Mesenteric fat pad (tissue), 1 donor: ENCODE data around the gene TAF5L. TPM values are rescaled to one million over a fixed set of nuclear protein-coding genes. Genes with fewer than 3 reads are reported as not detected.
"Not testable (repeated sequence)": the region's sequence is repeated elsewhere in the genome, so short reads cannot be mapped to it uniquely, and the experiment has no call there.

Source experiments
- DNase-seq: peaks from one replicate; pipeline ENCODE4 v3.0.0-alpha.2; 2020; ENCODE audit warnings: low spot score
- total RNA-seq: library from RNA; stranded (reverse); fragmentation: NEBNext Ultra II Directional; extraction: Animal tissue kit (Norgen Biotek cat#: 25700); gene quantifications from one replicate; pipeline ENCODE4 v1.2.1, GENCODE V29; 2021
- donor health status: DM: yes; HTN: yes; CAD: no.

The TAF5L gene
- total RNA-seq, 1 donor from 2014 or later, result 24.8 TPM

DNA sequence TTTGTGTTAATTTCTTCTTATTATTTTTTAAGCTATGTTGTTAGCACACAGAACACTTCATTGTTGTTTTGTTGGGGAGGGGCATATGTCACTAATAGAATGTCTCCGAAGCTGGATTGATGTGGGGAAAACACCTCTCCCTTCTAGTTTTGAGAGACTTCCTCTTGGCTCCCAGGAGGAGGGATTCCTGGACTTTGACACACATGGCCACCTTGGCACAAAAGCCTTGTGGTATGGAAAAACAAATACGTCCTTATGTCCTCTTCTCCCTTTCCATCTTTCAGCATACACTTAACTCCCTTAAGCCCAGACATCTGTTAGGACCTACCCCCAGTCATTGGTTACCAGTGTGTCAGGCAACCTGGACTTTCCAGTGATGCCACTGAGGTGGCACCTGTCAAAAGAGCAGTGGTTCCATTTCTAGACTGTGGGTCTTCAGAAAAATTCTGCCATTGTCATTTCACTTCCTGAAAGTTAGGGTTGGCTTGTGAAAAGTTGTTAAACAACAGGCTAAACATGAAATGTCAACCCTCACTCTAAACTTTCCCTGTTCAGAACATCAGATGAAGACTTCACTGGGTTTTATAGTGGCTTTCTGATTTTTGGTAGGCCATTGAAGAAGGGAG, 54.9 kb downstream of the TAF5L start:
- DNase-seq, result no peak

DNA sequence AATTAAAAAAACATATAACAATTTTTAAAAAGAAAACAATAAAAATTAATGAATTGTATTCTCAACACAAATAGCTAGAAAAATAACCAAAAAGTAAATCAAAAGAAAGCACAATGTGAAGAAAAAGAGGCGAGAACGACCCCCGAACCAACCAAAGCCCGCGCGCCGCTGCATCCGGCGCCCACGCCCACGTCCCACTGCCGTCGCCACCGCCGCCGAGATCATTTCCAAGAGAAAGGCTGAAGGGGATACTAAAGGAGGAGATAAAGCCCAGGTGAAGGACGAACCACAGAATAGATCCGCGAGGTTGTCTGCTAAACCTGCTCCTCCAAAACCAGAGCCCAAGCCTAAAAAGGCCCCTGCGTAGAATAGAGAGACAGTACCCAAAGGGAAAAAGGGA, 55.6 kb downstream of the TAF5L start:
- no peak for DNase-seq

DNA sequence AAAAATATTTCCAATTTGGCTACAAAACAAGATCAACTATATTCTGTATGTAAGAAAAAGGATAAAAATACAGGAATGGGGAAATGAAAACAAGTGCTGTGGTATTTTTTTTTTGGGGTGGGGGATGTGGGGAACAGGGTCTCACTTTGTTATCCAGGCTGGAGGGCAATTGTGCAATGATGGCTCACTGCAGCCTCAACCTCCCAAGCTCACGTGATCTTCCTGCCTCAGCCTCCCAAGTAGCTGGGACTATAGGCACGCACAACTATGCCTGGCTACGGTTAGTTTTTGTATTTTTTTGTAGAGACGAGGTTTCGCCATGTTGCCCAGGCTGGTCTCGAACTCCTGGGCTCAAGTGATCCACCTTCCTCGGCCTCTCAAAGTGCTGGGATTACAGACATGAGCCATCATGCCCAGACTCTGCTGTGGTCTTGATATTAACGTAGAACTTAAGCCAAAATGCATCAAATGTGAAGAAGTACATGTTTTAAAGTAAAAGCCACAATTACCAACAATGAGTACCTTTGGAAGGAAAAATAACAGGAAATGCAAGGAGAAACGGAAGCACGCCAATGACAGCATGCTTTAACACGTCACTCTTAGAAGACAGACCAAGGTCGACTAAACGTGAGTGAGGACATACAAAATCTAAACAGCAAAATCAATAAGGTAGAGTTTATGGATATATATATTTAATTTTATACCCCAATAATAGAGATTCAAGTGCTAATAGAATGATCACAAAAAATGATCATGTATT, 58.6 kb downstream of the TAF5L start:
- DNase-seq, result no peak

DNA sequence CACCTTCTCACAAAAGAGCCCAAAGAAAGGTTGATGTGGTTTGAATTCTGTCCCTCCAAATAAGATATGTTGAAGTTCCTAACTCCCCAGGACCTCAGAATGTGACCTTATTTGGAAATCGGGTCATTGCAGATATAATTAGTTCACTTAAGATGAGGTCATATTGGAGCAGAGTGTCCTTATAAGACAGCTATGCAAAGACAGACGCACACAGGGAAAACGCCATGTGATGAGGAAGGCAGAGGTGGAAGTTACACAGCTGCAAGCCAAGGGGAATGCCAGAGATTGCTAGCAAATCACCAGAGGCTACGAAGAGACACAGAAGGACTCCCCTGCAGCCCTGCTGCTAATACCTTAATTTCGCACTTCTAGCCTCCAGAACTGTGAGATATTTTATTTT, 62.2 kb downstream of the TAF5L start:
- no peak for DNase-seq

DNA sequence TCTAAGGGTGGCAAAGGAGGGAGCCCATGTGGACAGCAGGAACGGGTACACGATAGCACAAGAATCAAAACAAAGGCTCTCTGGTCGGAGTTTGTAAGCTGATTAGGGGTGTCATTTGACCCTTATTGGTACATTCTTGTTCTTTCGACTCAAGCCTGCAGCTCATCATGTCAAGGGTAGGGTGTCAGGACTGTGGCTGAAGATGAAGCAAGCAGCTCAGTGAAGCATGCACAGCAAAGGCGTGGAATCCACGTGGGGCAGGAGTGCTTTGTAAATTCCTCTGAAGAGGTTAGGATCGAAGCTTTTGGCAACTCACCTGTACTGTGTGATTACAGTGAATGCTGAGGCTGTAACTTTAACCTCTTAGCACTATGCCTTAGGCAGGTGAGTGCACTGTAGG, 62.7 kb downstream of the TAF5L start:
- no peak for DNase-seq

DNA sequence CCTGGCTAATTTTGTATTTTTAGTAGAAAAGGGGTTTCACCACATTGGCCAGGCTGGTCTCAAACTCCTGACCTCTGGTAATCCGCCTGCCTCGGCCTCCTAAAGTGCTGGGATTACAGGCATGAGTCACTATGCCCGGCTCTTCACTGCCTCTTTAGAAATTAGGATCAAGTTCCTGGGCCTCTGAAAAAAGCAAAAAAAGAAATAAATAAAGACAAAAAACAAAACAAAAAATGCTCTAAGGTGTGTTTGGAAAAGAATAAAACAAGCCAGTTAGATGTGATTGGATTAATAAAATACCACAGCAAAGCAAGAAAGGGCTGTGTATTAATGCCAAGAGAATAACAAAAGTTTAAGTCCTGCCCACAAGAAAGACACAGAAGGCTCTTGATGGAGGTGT, 63.2 kb downstream of the TAF5L start:
- no peak for DNase-seq

DNA sequence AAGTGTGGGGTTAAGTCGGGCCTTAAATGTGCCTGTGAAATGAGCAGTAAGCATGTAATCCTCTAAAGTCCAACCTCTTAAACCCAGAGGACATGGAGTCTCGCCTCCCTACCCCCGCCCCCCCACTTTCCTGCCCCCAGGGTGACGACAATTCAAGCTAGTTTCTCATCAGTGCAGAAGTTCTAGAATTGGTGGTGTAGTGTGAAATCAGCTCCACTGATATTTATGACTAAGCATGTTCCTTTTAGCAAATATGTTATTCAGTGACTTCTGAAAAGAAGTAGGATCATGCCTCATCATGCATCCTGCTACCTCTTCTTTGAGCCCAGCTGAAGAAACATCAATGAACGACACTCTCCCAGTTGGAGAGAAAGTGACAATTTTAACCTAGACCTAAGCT, 64.8 kb downstream of the TAF5L start:
- no peak for DNase-seq

DNA sequence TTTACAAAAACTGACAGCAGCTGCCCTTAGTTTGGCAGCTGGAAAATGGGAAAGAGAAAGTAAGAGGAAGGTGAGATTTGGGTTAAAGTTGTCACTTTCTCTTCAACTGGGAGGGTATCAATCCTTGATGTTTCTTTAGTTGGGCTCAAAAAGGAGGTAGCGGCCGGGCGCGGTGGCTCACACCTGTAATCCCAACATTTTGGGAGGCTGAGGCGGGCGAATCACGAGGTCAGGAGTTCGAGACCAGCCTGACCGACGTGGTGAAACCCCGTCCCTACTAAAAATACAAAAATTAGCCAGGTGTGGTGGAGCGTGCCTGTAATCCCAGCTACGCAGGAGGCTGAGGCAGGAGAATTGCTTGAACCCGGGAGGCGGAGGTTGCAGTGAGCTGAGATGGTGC, 65.8 kb downstream of the TAF5L start:
- not testable (repeated sequence) for DNase-seq

DNA sequence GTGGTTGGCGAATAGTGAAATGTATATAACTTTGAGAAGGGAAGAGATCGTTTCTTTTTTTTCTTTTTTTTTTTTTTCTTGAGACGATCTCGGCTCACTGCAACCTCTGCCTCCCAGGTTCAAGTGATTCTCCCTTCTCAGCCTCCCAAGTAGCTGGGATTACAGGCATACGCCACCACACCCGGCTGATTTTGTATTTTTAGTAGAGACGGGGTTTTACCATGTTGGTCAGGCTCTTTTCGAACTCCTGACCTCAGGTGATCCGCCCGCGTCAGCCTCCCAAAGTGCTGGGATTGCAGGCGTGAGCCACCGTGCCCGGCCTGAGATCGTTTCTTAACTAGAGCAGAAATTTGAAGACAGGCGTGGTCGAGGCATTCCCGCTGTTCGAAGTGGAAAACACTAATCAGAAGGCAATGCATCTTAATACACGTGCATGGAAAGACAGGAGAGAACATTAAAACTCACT, 66.6 kb downstream of the TAF5L start:
- not testable (repeated sequence) for DNase-seq

DNA sequence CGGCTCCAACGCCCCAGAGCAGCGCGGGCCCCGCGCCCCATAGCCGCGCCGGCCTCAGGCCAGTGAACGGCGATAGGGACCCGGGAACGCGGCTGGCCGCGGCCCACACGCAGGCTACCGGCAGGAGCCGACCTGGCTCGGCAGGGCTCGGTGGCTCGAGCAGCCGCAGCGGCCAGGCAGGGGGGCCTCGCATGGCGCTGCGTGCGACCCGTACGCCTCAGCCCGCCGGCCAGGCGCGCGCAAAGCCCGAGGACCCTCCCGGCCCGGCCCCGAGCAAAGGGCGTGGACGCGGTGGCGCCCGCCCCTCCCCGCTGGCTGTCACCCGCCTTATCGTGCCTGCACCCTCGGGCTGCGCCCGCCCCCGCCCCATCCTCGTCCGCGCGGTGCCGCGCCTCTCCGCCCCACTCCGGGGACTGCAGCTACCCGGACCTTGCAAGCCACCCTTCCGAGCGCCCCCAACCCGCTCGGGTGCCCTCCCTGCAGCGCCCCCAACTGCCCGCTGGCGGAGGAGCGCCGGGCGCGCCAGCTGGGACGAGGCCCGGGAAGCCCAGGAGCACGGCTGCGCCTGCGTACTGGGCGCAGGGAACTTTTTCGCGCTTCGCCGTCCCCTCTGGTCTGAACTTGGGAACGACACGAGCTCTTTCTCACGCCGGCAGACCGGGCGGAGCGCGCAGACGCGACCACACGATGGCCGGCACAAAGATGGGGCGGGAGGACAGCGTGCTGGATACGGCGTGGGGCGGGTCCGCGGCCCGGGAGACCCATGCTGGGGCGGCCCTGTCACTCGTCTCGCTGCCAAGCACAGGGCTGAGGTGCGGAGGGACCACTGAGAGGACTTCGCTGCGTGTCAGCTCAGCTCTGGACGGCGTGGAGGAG, 67.2 kb downstream of the TAF5L start, which contains the start of gene ABCB10:
TSS of gene ABCB10 (minus strand) at position 248 of the 876 bp plus-strand sequence. CDS start at position 193, 55 bp downstream.
- DNase-seq, result peak; percentile 99

DNA sequence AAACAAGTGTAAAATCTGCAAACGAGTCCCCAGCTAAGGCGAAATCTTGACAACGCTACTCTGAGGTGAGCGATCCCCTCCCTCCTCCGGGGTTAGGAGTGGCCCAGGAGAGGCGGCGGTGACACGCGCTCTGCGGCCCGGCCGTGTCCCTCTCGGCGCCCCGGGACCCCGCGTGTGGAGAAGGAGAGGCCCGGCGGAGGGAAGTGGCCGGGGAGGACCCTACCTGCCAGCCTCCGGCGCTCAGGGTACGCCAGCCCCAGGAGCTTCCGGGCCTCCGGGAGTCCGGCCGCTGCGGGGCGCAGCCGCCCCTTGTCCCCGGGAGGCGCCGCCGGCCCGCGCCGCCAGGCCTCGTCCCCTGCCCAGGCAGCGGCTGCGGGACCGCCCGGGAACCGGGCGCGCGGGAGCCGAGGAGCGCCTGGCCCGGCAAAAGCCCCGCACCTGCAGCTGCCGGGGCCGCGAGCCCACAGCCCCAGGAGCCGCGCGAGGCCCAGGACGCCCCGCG, 68.0 kb downstream of the TAF5L start:
- no peak for DNase-seq

DNA sequence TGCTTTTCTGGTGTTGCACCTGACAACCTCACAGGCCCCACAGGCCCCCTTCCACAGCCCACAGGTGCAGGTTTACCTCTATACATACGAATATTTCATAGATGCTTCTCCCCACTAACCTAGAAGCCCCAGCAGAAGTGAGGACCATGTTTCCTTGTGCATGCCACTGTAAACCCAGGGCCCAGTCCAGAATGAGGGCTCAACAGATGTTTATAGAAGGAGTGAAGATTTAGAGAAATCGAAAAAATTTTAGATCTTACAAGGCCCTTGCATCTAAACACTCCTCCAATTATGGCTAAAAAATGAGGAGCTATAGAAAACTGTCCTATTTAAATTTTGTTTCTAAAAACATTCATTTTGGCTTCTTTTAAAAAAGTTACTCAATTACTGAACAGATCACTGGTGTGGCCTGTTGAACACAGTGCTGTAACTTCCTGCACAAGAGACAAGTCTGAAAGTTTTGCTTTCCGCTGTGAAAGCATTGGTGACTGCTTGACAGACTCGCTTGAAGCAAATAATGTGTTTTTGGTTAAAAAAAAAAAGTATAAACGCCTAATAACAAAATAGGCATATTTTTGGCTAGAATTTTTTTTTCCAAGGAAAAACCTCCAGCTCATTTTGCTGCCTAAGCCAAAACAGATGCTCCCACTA, 68.6 kb downstream of the TAF5L start:
- DNase-seq, result no peak

DNA sequence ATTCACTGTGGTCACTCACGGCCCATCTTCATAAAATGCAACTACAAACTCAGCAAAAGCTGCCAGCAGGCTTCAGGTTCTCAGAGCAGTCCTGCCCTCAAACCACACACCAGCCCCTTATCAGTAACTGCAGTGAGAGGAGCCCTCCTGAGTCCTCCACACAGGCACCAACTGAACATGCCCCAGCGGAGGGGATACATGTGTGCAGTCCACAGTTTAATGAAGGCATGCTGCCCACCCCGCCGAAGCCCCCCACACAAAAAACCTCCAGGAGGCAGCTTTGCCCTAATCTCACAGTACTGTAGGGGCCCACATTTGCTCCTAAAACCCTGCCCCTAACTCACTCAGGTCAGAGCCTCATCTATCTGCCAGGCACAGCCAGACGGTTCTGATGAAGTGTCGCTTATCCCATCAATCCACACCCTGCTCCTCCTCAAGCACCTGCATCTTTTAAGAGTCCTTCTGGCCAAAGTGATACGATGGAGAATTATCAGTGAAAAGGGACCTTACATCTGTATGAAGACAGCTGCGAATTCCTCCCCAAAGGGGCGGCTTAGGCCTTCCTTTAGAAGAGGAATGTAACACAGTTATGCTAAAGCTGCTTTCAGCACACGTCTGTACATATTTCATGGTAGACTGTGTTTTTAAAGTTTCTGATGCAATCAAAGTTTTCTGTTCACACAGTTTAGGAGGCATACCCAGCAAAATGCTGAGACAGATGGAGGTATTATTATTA, 70.9 kb downstream of the TAF5L start:
- no peak for DNase-seq

DNA sequence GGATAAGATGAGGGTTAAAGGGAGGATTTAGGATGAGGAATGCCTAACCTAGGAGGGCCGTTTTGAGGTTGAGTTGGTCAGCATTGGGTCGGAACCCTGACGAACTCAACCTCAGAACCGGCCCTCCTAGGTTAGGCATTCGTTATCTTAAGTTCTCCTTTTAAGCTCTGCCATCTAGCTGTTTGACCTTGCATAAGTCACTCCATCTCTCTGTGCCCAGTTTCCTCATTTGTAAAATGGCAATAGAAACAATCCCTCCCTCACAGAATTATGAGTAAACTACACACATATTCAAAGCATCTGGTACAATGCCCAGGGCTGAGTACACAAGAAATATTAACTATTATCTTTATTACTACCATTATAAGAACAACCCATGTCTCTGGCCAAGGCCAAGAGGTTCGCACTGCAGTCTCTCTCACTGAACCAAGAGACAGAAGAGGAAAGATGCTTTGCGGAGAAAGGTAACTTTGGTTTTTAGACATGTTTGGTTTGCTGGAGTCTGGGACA, 72.2 kb downstream of the TAF5L start:
- no peak for DNase-seq

DNA sequence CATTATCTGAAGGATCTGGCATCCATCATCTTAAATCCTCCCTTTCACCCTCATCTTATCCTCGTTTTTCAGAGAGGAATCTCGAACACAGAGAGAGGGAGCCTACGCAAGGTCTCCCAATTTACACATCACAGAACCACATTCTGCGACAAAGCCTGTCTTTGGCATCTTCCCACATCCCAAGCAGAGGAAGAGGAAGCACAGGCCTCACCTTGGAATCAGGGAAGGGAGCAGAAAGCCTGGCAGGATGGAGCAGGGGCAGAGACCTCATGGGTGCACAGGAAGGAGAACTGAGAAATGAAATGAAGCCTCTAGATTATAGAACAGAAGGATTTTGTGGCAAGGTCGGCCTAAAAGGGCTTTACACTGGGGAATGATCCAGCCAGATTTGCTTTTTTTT, 73.2 kb downstream of the TAF5L start:
- DNase-seq, result no peak

DNA sequence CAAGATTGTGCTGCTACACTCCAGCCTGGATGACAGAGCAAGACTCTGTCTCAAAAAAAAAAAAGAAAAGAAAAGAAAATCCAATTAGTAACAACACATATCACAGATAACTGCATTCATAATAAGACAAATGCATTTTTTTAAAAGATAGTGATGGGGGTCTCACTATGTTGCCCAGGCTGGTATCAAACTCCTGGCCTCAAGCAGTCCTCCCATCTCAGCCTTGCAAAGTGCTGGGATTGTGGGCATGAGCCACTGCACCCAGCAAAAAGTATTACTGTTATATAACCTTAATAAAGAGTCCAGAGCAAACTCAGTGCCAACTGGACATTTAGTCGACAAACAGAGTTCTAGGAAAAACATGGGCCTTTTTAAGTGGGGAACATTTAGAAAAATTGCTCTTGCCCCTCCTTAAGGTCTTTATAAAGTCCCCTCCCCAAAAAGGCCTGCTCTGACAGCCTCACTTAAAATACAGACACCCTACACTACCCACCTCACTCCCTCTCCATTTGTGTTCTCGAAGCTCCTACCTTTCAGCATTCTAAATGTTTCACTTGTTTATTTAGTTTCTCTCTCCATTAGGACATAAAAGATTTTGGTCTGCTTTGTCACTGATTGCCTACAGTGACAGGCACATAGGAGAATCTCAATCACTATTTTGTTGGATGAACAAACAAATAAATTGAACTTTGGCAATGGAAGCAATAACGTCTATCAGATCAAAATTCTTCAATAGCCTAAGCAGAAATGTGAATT, 74.9 kb downstream of the TAF5L start:
- no peak for DNase-seq

DNA sequence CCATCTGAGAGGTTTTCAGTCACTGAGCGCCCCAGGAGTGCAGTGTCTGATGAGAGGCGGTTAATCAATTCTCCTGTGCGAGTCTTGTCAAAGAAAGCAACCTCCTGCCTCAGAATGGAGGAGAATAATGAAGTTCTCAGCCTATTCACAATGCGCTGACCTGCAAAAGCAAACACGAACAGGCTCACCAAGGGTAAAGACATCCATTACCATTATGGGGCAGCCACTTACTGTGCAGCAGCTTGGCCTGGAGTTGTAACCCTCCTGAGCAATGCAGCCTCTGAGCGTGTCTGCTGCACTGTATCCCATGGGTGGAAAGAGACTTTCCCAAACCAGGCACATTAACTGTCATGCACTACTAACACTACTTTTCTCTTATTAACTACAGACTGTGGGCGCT, 78.4 kb downstream of the TAF5L start:
- no peak for DNase-seq

DNA sequence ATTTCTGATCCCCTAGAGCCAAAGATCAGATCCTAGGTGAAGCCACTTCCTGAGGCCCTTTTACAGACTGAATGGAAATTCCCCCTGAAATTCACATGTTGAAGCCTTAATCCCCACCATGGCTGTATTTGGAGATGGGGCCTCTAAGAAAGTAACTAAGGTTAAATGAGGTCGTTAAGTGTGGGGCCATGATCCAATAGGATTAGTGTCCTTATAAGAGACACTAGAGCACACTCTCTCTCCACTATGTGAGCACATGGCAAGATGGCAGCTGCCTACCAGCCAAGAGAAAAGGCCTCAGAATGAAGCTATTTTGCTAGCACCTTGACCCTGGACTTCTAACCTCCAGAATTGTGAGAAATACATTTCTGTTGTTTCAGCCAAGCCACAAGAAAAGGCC, 81.3 kb downstream of the TAF5L start:
- no peak for DNase-seq
